ENCODE data around the gene CSNK1E.
"Not testable (repeated sequence)": the region's sequence is repeated elsewhere in the genome, so short reads cannot be mapped to it uniquely, and the experiment has no call there.

CSNK1E gene

DNA sequence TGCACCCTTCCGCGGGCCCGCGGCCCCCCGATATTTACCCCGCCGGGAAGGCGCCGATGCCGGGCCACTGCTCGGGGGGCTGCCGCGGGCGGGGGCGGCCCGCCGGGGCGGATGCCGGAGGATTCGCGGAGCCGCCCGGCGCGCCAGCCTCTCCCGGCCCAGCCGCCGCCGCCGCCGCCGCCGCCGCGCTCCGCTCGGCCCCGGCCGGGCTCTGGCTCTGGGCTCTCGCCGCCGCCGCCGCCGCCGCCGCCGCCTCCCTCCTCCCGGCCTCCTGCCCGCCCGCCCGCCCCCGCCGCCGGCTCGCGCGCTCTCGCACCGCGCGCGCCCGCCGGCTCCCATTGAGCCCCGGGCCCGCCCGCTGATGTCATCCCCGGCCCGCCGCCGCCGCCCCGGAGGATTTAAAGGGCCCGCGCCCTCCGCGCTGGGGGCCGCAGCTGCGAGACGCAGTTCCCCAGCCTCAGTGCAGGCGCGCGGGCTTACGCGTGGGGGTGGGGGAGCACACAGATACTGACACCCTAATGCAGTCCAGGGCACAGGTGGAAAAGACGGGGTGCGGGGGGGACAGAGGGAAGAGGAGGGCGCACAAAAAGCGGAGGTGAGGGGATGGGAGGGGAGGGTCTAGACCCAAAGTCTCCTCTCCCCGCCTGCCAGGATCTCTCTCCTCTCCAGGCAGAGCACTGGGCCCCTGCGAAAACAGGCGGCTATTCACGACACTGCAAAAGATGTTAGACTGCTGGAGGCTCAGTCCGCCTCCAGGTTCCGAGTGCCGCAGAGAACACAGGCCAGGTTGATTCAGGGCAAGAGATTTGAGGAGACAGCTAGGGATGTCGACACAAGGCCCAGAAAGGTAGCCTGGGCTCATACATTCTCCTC, at the start of gene CSNK1E:
Gene CSNK1E (minus strand): TSS at position 312 of the 873 bp plus-strand sequence. CDS start 3,276 bp downstream, outside the sequence.
- no peak for DNase-seq

DNA sequence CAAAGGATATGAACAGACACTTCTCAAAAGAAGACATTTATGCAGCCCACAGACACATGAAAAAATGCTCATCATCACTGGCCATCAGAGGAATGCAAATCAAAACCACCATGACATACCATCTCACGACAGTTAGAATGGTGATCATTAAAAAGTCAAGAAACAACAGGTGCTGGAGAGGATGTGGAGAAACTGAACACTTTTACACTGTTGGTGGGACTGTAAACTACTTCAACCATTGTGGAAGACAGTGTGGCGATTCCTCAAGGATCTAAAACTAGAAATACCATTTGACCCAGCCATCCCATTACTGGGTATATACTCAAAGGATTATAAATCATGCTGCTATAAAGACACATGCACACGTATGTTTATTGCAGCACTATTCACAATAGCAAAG, 48.6 kb upstream of the CSNK1E start:
- DNase-seq, result not testable (repeated sequence)

DNA sequence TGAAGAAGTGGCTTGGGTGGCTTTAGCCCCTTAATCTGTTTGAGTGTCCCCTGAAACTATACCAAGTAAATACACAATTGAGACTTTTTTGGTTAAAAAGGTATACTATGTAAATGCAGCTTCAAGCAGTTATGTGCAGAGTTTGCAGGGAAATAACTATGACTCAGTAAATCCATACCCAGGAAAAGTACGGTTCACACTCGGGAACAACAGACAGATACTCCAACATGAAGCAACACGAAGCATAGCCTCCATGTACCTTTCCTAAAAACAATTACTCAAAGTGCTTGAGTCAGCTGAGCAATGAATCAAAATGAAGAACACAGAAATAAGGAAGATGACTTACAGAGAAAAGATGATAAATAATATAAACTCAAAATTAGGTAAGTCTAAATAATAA, 47.9 kb upstream of the CSNK1E start:
- not testable (repeated sequence) for DNase-seq

DNA sequence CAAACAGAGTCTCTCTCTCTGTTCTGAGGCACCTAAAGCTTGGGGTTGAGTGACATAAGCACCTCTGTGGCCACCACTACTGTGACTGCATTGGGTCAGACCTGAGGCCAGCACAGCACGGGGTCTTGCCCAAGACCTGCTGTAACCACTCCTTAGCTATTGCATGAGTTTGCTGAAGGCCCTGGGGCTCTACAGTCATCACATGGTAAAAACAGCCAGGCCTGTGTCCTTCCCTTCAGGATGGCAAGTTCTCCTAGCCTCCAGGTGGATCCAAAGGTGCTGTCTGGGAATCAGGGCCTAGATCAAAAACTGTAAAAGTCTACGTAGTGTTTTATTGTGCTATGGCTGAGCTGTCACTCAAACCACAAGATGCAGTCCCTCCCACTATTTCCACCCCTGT, 43.3 kb upstream of the CSNK1E start:
- not testable (repeated sequence) for DNase-seq

DNA sequence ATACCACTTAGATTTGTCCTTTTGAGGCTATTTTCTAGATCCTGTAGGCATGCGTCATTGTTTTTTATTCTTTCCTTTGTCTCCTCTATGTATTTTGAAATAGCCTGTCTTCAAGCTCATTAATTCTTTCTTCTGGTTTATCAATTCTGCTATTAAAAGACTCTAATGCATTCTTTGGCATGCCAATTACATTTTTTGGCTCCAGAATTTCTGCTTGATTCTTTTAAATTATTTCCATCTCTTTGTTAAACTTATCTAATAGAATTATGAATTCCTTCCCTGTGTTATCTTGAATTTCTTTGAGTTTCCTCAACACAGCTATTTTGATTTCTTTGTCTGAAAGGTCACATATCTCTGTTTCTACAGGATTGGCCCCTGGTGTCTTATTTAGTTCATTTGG, 42.6 kb upstream of the CSNK1E start:
- not testable (repeated sequence) for DNase-seq

DNA sequence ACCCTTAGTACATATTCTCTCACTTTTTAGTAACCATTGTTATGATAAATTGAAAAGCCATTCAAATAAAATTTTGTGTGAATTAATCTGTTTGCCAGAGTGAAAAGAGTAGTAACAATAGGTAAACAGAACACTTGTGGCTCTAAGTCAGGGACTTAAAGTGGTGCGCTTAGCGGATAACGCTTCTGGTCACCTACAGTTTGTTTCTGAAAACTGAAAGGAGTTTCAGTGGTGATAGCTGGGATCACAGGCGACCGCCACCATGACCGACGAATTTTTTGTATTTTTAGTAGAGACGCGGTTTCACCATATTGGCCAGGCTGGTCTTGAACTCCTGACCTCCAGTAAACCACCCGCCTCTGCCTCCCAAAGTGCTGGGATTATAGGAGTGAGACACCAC, 40.7 kb upstream of the CSNK1E start:
- DNase-seq, result not testable (repeated sequence)

DNA sequence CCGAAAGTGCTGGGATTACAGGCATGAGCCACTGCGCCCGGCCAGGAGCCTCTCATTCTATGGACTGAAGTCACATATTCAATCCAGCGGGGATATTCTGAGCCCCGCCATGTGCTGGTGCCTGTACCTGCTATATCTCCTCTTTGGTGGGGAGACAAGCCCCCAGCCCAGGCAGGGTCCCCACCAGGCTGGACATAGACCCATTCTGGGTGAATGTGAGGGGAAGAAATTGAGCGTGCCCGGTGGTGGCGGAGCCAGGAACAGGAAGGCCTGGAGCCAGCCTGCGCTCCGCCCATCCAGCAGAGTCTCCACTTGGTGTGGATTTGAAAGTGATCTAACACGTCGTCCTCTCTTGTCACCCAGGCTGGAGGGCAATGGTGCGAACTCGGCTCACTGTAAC, 38.0 kb upstream of the CSNK1E start:
- no peak for DNase-seq

DNA sequence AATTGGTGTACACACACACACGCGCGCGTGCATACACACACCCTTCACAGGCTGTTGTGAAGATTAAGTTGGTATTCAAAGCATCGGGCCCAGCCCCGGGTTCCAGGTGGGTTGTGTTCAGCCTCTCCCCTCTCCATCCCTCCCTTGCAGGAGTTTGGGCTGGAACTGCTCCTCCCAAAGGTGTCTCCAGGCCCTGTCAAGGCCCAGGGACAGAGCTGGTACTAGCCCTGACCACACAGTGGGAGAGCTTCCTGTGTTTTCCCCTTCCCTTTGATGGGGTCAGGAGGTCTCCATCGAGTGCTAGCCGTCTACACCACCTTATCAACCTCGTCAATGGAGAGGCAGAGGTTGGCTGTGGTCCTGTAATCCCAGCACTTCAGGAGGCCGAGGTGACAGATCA, 36.5 kb upstream of the CSNK1E start:
- DNase-seq, result no peak

DNA sequence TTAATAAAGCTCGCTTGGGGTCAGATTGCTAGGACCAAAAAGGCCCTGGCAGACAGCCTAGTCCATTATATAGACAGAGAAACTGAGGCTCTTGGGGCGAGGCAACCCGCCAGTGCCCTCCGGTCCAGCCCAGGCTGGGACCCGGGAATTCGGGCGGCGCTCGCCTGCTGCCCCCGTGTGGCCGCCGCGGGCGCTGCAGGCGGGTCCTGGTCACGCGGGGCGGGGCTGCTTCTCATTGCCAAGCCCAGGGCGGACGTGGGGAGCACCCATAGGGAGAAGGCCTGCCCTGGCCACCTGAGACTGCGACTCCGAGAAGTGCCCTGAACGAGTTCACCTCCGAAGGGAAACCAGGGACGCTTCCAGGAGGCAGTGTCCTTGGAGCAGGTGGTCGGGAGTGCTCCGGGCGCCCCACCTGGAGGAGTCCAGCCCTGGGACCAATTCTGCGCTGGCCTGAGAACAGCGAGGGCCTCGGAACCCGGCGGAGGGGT, 36.0 kb upstream of the CSNK1E start:
- DNase-seq, result no peak

DNA sequence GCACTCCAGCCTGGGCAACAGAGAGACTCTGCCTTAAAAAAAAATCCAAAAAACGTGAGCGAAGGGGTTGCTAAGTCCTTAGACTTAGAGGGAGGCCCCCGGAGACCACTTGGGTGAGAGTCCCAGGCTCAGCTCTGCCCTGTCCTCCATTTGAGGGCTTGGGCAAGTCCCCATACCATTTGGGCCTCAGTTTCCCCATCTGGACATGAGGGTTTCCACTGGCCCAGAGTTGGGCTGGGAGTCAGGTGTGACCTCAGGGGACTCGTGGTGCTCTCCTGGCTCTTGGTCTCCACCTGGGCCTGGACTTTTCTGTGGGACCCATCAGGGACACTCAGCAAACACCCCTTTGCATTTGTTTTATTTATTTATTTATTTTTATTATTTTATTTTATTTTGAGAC, 35.2 kb upstream of the CSNK1E start:
- no peak for DNase-seq

DNA sequence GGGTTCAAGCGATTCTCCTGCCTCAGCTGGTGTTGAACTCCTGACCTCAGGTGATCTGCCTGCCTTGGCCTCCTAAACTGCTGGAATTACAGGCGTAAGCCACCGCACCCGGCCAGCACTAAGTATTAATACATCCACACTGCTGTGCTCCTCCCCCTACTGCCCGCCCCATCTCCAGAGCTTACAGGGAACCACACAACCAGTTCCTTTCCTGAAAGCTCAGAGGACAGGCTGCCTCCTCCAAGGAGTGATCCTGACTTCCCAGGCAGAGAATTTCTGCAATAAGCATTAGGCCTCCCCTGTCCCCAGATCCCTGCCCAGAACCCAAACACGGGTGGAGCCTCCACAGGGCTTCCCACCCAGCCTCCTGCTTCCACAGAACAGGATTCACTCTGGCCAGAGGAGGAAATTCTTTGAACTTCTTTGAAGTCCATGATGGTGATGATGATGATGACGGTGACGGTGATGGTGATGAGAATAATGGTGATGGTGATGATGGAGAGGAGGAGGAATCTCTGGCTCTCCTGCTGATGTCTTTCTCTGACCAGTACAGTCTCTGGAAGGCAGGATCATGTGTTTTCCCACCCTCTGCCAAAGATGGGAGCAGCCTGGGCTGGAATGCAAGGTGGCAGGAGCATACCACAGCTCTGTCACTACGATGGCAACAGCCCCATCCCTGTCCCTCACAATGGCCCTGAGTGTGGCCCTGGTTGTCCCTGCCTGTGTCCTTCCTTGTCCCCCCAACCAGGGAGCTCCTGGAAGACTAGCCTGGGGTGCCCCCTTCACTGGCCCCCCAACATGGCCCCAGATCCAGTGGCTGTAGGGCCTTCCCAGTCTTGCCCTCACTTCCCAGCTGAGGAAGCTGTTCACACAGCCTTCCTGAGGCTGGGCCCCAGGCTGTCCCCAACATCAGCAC, 33.5 kb upstream of the CSNK1E start:
- DNase-seq, result no peak

DNA sequence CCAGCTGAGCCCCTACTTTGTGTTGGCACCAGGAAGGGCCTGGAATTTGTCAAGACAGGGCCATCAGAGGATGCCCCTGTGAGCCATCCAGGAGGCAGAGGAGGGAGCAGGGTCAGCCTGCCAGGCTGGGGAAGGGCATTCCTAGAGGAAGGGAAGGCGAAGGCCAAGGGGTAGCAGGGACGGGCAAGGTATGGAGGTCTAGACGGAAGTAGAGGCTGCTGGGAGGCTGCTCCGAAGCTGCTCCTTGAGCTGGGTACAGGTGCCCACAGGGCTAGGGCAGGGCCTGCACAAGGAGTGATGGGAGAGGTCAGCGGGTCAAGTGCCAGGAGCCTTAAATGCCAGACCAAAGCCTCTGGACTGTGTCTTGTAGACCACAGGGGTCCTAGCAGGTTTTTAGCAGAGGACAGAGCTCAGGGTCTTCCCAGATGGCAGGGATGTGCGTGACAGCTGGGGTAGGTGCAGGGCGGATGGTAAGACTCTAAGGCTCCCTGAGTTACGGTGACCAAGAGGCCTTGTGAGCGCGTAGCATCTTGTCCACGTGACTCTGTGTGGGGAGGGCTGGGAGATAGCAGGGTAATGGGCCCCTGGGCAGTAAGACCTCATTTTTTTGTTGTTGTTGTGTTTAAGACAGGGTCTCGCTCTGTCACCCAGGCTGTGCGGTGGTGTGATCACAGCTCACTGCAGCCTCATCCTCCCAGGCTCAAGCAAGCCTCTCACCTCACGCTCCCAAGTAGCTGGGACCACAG, 31.7 kb upstream of the CSNK1E start:
- no peak for DNase-seq

DNA sequence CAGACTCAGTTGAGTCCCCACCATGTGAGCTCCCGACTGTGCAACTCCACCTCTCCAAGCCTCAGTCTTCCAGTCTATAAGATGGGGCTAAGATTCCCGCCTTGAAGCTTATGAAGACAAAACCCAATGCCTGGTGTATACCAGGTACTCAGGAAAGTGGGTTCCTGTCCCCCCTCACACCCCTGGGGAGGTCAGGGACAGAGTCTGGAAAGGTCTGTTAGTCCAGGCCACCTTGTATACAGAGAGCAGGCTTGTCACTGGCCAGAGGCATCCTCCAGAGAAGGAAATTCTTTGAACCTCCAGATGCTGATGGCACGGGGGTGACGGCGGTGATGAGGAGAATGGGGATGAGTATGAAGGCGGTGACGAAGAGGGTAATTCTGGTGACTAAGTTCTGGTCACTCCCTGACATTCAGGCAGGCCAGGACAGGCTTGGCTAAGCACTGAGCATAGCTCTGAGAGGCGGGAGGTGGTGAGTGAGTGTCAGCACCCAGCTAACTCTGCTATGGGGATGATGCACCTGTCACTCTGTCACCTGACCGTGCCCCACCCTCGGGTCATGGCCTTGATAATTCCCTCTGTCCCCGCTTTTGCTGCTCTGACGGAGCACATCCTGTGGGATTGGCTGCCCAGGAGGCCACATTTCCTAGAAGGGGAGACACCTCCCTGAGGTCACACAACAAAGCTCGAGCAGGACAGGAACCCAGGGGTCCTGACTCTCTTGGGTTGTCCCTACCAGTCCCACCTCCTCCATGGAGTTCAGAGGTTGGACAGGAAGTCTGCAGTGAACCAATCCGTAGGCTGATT, 30.9 kb upstream of the CSNK1E start:
- DNase-seq, result no peak

DNA sequence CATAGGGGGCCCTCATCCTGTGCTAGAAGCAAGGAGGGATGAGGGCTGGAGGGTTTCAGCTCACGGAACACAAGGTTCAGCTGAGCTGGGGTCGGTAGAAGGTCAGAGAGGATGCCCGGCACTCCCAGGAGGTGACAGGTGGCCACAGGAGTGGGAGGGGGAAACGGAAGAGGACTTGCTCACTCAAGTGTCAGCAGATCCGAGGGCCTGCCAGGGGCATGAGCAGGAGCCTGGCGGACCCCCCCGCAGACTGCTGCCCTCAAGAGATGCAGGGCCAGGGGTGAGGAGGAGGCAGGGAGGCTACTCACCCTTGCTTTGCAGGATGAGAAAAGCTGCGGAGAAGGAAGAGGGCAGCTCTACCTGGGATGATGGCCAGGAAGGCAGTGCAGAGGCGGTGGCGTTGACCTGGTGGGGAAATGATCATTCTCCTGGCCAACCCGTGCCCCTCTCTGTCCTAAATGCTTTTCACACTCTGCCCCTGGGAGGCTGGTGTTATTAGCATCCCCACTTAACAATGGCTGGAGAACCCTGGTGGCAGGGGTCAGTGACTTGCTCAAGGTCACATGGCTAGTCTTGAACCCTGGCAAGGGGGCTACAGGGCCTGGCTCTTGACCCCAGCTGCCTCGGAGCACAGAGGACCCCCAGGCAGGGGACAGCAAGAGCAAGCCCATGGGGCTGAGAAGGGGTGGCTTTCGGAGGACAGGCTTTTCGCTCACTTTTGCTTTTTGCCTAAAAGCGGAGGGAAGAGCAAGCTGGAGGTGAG, 30.1 kb upstream of the CSNK1E start:
- DNase-seq, result no peak

DNA sequence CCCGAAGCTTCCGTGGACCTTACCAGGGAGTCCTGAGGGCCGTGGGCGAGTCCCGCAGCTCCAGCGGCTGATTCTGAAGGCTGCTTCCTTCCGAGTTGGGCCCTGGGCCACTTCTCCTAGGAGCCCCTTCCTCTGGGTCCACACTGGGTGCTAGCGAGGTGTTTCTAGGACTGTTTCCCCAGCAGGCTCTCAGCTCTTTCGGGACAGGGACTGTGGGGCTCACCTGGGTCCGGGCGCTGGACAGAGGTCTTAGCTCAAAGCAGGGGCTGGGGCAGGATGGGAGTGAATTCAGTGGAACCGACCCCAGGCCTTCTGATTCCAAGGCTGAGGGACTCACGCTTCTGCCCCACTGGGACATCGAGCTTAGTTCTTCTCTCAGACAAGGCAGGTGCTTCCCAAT, 29.3 kb upstream of the CSNK1E start:
- no peak for DNase-seq

DNA sequence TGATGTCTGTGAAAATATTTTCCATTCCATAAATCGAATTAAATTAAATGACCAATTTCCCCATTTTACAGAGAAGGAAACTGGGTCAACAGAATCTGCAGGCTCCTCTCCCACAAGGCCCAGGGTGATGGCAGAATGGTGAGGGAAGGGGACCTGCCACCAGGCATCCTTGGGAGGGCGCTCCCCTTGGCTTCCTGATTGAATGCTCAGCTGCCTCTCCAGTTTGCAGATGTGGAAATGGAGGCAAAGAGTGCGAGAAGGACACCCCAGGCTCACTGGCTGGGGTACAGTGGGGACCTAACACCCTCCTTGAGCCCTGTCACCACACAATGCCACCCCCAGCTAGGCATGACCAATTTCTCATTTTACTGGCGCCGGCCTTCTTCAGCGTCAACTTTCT, 28.5 kb upstream of the CSNK1E start:
- DNase-seq, result no peak

DNA sequence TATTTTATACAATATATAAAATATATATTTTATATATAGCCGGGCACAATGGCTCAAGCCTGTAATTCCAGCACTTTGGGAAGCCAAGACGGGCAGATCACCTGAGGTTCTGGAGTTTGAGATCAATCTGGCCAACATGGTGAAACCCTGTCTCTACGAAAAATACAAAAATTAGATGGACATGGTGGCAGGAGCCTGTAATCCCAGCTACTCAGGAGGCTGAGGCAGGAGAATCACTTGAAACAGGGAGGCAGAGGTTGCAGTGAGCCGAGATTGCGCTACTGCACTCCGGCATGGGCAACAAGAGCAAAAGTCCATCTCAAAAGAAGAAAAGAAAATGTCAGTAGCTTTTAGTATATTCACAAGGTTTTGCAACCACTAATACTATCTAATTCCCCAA, 22.7 kb upstream of the CSNK1E start:
- DNase-seq, result not testable (repeated sequence)

DNA sequence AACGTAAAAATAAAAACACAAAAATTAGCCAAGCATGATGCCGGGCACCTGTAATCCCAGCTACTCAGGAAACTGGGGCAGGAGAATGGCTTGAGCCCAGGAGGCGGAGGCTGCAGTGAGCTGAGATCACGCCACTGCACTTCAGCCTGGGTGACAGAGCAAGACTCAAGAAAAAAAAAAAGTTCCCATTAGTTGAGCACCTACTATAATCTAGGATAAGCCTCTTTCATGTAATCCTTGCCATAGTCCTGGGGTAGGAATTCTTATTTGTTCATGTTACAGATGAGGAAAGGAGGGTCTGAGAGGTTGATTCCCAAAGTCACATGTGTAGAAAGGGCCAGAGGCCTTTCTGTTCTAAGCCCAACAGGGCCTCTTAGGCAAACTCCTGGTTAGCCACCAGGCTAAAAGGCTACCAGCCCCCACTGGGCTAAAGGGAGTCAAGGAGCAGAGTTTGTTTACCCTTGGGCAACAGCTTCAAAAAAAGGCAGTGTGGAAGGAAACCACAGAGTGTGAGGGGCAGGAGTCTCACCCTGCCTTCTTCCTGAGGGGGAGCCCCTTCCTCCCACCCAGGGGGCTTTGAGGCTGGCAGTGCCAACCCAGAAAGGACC, 21.6 kb upstream of the CSNK1E start:
- no peak for DNase-seq

DNA sequence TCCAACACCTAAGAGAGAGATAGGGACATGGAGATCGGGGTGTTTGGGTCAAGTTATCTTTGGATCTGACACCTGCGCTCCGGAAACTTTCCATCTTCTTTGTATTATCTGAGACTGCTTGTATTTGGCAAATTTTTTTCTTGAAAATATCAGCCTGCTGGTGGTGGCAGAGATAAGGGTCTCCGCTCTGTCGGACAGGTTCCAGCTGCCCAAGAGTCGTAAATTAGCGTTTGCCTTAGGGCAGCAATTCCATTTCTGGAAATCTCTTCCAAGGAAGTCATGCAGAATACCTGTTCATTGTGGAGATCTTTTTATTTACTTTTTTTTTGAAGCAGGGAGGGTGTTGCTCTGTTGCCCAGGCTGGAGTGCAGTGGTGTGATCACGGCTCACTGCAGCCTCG, 19.5 kb upstream of the CSNK1E start:
- DNase-seq, result no peak

DNA sequence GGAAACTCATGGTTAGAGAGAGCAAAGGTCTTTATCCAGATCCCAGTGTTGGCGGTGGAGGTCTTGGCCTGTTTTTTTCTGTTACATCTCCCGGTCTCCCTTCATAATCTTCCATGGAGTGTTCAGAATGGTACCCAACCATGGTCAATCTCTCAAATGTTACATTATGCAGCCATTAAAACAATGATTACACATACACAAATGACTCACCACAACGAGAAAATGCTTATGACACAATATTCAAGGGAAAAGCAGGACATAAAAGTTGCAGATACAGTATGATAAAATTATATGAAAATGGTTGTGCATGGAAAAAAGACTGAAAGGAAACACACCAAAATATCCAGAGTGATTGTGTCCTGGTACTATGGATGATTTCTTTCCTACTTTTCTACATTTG, 17.8 kb upstream of the CSNK1E start:
- DNase-seq, result no peak

DNA sequence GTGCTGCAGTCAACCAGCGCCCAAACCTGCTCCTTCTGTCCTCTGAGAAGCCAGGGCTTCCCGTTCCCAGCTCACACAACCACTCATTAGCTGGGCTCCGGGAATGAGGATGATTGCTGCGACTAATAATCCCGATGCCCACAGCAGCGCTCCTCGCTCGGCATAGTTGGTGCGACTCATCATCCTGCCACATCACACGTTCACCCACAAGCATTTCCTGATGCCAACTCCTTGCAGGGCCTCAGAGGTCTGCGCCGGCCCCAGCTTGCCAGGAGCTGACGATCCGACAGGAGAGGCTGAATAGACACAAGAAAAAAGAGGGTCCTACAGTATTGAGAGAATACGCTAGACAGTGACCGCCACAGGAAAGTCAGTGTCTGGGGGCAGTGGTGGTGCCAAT, 10.6 kb upstream of the CSNK1E start:
- no peak for DNase-seq

Measured in DMS 273 treated with DMSO at 0.1 percent for 48 hours (cell line).